ENCODE measurements around the gene COG7.

- TF ChIP-seq CTCF (IDR thresholded peaks at IDR 0.05; ENCODE audit: low read depth, low read length, poor library complexity, severe bottlenecking), result no peak
- TF ChIP-seq EZH2phosphoT487 (IDR thresholded peaks at IDR 0.05; ENCODE audit: borderline replicate concordance, low read length), result no peak
Measured at GRCh38 chr16:23485841-23486240, 32.9 kb upstream of the COG7 start.

Measured in DOHH2 (cell line).